SK-N-SH treated with all-trans-retinoic acid at 6 μM for 48 hours (cell line): ENCODE measurements around the gene CYP11A1.

Experiments used
- ATAC-seq: fragments of 200-7000 bp; cut with Tn5 transposase; 3 replicates; pipeline ENCODE4 v1.9.1; 2020; ENCODE audit warnings: mild to moderate bottlenecking, moderate library complexity
- ARNTL ChIP-seq: fragments of 450-650 bp; formaldehyde crosslinking; IDR thresholded peaks from 2 replicates; pipeline ENCODE4 v1.5.0; 2020; ENCODE audit warnings: low read depth, mild to moderate bottlenecking, moderate library complexity, borderline replicate concordance
- BACH2 ChIP-seq: fragments of 250-450 bp; sonication (Bioruptor Pico); IDR thresholded peaks from 2 replicates; pipeline ENCODE4 v1.9.0; 2021; ENCODE audit warnings: mild to moderate bottlenecking, borderline replicate concordance
- CSRNP3 ChIP-seq: fragments of 250-450 bp; sonication (Bioruptor Pico); IDR thresholded peaks from 2 replicates; pipeline ENCODE4 v1.5.1; 2021; ENCODE audit warnings: mild to moderate bottlenecking, moderate library complexity
- ESRRG ChIP-seq: fragments of 250-450 bp; sonication (Bioruptor Pico); IDR thresholded peaks from 2 replicates; pipeline ENCODE4 v1.6.1; 2021; ENCODE audit warnings: mild to moderate bottlenecking
- GLIS3 ChIP-seq: fragments of 250-450 bp; sonication (Bioruptor Pico); IDR thresholded peaks from 2 replicates; pipeline ENCODE4 v1.5.0; 2020; ENCODE audit warnings: mild to moderate bottlenecking, moderate library complexity
- OSR1 ChIP-seq: fragments of 250-450 bp; sonication (Bioruptor Pico); IDR thresholded peaks from 2 replicates; pipeline ENCODE4 v1.8.0; 2022; ENCODE audit warnings: moderate library complexity, mild to moderate bottlenecking, inconsistent platforms
- POU6F1 ChIP-seq: fragments of 250-450 bp; sonication (Bioruptor Pico); IDR thresholded peaks from 2 replicates; pipeline ENCODE4 v1.8.0; 2021; ENCODE audit warnings: low read depth, mild to moderate bottlenecking, moderate library complexity, borderline replicate concordance
- PPARA ChIP-seq: fragments of 250-450 bp; sonication (Bioruptor Pico); IDR thresholded peaks from 2 replicates; pipeline ENCODE4 v1.5.0; 2020; ENCODE audit warnings: mild to moderate bottlenecking, borderline replicate concordance
- RARB ChIP-seq: fragments of 250-450 bp; sonication (Bioruptor Pico); IDR thresholded peaks from 2 replicates; pipeline ENCODE4 v1.8.0; 2021; ENCODE audit warnings: mild to moderate bottlenecking, moderate library complexity
- SNAI2 ChIP-seq: fragments of 250-450 bp; sonication (Bioruptor Pico); IDR thresholded peaks from 2 replicates; pipeline ENCODE4 v1.5.0; 2020; ENCODE audit warnings: mild to moderate bottlenecking, moderate library complexity
- TCF4 ChIP-seq: fragments of 250-450 bp; sonication (Bioruptor Pico); IDR thresholded peaks from 2 replicates; pipeline ENCODE4 v1.8.0; 2021; ENCODE audit warnings: mild to moderate bottlenecking, moderate library complexity, borderline replicate concordance
- TOX ChIP-seq: fragments of 250-450 bp; sonication (Bioruptor Pico); IDR thresholded peaks from 2 replicates; pipeline ENCODE4 v1.8.0; 2021; ENCODE audit warnings: mild to moderate bottlenecking, moderate library complexity, borderline replicate concordance
- TSHZ2 ChIP-seq: fragments of 250-450 bp; sonication (Bioruptor Pico); IDR thresholded peaks from 2 replicates; pipeline ENCODE4 v1.5.0; 2020; ENCODE audit warnings: mild to moderate bottlenecking, moderate library complexity
- ZC3H10 ChIP-seq: fragments of 250-450 bp; sonication (Bioruptor Pico); IDR thresholded peaks from 2 replicates; pipeline ENCODE4 v1.5.1; 2021; ENCODE audit warnings: mild to moderate bottlenecking, moderate library complexity
- ZFP3 ChIP-seq: fragments of 250-450 bp; sonication (Bioruptor Pico); IDR thresholded peaks from 2 replicates; pipeline ENCODE4 v1.5.0; 2020; ENCODE audit warnings: mild to moderate bottlenecking, moderate library complexity
- ZFP30 ChIP-seq: fragments of 450-650 bp; formaldehyde crosslinking; IDR thresholded peaks from 2 replicates; pipeline ENCODE4 v1.5.0; 2022; ENCODE audit warnings: mild to moderate bottlenecking, moderate library complexity
- ZNF565 ChIP-seq: fragments of 450-650 bp; formaldehyde crosslinking; conservative IDR thresholded peaks from 2 replicates; pipeline ENCODE4 v1.5.0; 2020; ENCODE audit warnings: low read depth, mild to moderate bottlenecking, moderate library complexity
- ZNF70 ChIP-seq: fragments of 450-650 bp; formaldehyde crosslinking; IDR thresholded peaks from 2 replicates; pipeline ENCODE4 v1.5.0; 2020; ENCODE audit warnings: mild to moderate bottlenecking, moderate library complexity
- TF ChIP-seq, protein P1 (sequence below): fragments of 250-450 bp; sonication (Bioruptor Pico); IDR thresholded peaks from 2 replicates; pipeline ENCODE4 v1.8.0; 2020; ENCODE audit warnings: mild to moderate bottlenecking, moderate library complexity, borderline replicate concordance
- TF ChIP-seq, protein P2 (sequence below): fragments of 250-450 bp; sonication (Bioruptor Pico); IDR thresholded peaks from 2 replicates; pipeline ENCODE4 v1.5.1; 2020; ENCODE audit warnings: low read depth, mild to moderate bottlenecking, moderate library complexity

Gene CYP11A1

GRCh38 chr15:74334127-74334526 lies 33.3 kb downstream of the CYP11A1 start:
- TF ChIP-seq ZFP3 (CRISPR knock-in tag) (no peak), TCF4 (CRISPR knock-in tag) (no peak), ARNTL (CRISPR knock-in tag) (no peak), SNAI2 (no peak), ZNF565 (CRISPR knock-in tag) (no peak)

GRCh38 chr15:74333662-74334061 lies 33.8 kb downstream of the CYP11A1 start:
- TF ChIP-seq TSHZ2 (CRISPR knock-in tag): no peak
- TF ChIP-seq PPARA: no peak
- TF ChIP-seq GLIS3 (CRISPR knock-in tag): no peak
- no peak for TF ChIP-seq POU6F1 (CRISPR knock-in tag)
- TF ChIP-seq, protein P1, sequence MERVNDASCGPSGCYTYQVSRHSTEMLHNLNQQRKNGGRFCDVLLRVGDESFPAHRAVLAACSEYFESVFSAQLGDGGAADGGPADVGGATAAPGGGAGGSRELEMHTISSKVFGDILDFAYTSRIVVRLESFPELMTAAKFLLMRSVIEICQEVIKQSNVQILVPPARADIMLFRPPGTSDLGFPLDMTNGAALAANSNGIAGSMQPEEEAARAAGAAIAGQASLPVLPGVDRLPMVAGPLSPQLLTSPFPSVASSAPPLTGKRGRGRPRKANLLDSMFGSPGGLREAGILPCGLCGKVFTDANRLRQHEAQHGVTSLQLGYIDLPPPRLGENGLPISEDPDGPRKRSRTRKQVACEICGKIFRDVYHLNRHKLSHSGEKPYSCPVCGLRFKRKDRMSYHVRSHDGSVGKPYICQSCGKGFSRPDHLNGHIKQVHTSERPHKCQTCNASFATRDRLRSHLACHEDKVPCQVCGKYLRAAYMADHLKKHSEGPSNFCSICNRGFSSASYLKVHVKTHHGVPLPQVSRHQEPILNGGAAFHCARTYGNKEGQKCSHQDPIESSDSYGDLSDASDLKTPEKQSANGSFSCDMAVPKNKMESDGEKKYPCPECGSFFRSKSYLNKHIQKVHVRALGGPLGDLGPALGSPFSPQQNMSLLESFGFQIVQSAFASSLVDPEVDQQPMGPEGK: no peak
- no peak for ATAC-seq

More at GRCh38 chr15:74334127-74334526, 33.3 kb downstream of the CYP11A1 start:
- no peak for ATAC-seq

GRCh38 chr15:74333093-74333492 lies 34.4 kb downstream of the CYP11A1 start:
- TF ChIP-seq ZC3H10 (CRISPR knock-in tag) (no peak), ARNTL (CRISPR knock-in tag) (no peak), OSR1 (CRISPR knock-in tag) (no peak), RARB (CRISPR knock-in tag) (no peak)
- no peak for ATAC-seq

GRCh38 chr15:74332611-74333010 lies 34.8 kb downstream of the CYP11A1 start:
- ATAC-seq: no peak
- no peak for TF ChIP-seq POU6F1 (CRISPR knock-in tag)
- no peak for TF ChIP-seq ESRRG
- TF ChIP-seq, all 23 proteins: peak for 0

DNA sequence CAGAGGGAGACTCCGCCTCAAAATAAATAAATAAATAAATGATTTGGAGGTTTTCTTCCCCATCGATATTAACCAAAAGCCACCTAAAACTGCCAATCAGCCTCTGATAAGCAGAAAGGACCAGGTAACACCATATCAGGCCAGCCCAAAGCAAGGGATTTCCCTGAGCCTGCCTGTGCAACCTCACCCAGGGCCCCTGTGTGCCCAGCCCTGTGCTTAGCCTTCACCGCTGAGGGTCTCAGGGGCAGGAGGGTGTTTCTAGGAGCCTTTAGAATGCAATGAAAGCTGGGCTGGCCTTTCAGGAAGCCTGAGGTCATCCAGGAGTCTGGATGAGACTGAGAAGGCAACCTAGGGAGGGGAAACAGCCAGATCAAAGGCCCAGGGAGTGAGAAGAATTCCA lies 35.4 kb downstream of the CYP11A1 start:
- no peak for ATAC-seq
- TF ChIP-seq CSRNP3 (CRISPR knock-in tag) (no peak), SNAI2 (no peak), ZFP30 (CRISPR knock-in tag) (no peak), TOX (CRISPR knock-in tag) (no peak), BACH2 (CRISPR knock-in tag) (no peak), RARB (CRISPR knock-in tag) (no peak), ZNF70 (no peak), ARNTL (CRISPR knock-in tag) (no peak), ZC3H10 (CRISPR knock-in tag) (no peak), PPARA (no peak), TCF4 (CRISPR knock-in tag) (no peak), ZFP3 (CRISPR knock-in tag) (no peak)
- TF ChIP-seq, protein P1: no peak
- TF ChIP-seq, protein P2, sequence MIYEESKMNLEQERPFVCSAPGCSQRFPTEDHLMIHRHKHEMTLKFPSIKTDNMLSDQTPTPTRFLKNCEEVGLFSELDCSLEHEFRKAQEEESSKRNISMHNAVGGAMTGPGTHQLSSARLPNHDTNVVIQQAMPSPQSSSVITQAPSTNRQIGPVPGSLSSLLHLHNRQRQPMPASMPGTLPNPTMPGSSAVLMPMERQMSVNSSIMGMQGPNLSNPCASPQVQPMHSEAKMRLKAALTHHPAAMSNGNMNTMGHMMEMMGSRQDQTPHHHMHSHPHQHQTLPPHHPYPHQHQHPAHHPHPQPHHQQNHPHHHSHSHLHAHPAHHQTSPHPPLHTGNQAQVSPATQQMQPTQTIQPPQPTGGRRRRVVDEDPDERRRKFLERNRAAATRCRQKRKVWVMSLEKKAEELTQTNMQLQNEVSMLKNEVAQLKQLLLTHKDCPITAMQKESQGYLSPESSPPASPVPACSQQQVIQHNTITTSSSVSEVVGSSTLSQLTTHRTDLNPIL: no peak
